WTC11 (cell line): ENCODE results near the gene RTN4. TPM values are rescaled to one million over a fixed set of nuclear protein-coding genes. Genes with fewer than 3 reads are reported as not detected.

Source experiments
- ATAC-seq: fragments of 200-7000 bp; cut with Tn5 transposase; 2 replicates; pipeline ENCODE4 v1.10.0; 2021; ENCODE audit warnings: mild to moderate bottlenecking, moderate library complexity
- CTCF ChIA-PET: fragments of 300-600 bp; sonication (Branson Sonifier 250); formaldehyde crosslinking; loops from one replicate; lab custom pipeline; 2021; ENCODE audit warnings: antibody characterized with exemption; lab: Charles Lee
- POLR2A ChIA-PET: fragments of 350-600 bp; sonication (Branson Sonifier 250); formaldehyde crosslinking; loops from one replicate; lab custom pipeline; 2021; ENCODE audit warnings: antibody characterized with exemption; lab: Charles Lee
- DNase-seq: peaks from one replicate; pipeline ENCODE4 v3.0.0; 2021; ENCODE audit warnings: low spot score
- H3K27ac Mint-ChIP-seq: 2 replicates; pipeline ENCODE4 v1.8.0; 2021; ENCODE audit warnings: mixed read lengths
- H3K27me3 Mint-ChIP-seq: 2 replicates; pipeline ENCODE4 v1.8.0; 2021; ENCODE audit warnings: low read depth, mild to moderate bottlenecking, moderate library complexity, mixed read lengths
- H3K36me3 Mint-ChIP-seq: 2 replicates; pipeline ENCODE4 v1.8.0; 2021; ENCODE audit warnings: mixed read lengths
- H3K4me1 Mint-ChIP-seq: 2 replicates; pipeline ENCODE4 v1.8.0; 2022; ENCODE audit warnings: mixed read lengths
- H3K4me3 Mint-ChIP-seq: 2 replicates; pipeline ENCODE4 v1.8.0; 2021; ENCODE audit warnings: mild to moderate bottlenecking, moderate library complexity, mixed read lengths
- H3K9me3 Mint-ChIP-seq: 2 replicates; pipeline ENCODE4 v1.8.0; 2021; ENCODE audit warnings: mixed read lengths
- CDX4 ChIP-seq: fragments of 250-450 bp; sonication (Bioruptor Pico); IDR thresholded peaks from 2 replicates; pipeline ENCODE4 v1.9.0; 2021; ENCODE audit warnings: moderate library complexity, mild to moderate bottlenecking, inconsistent platforms, borderline replicate concordance
- E2F5 ChIP-seq: sonication (generic); formaldehyde crosslinking; IDR thresholded peaks from 2 replicates; pipeline ENCODE4 v1.8.1; 2022; ENCODE audit warnings: mild to moderate bottlenecking, moderate library complexity, missing genetic modification reagents
- ERG ChIP-seq: fragments of 250-450 bp; sonication (Bioruptor Pico); IDR thresholded peaks from 2 replicates; pipeline ENCODE4 v1.8.0; 2021; ENCODE audit warnings: mild to moderate bottlenecking
- ETV6 ChIP-seq: sonication (generic); formaldehyde crosslinking; IDR thresholded peaks from 2 replicates; pipeline ENCODE4 v1.8.1; 2022; ENCODE audit warnings: mild to moderate bottlenecking, missing genetic modification reagents
- FOXP4 ChIP-seq: sonication (generic); formaldehyde crosslinking; IDR thresholded peaks from 2 replicates; pipeline ENCODE4 v1.8.0; 2022; ENCODE audit warnings: mild to moderate bottlenecking, missing genetic modification reagents
- HMGA2 ChIP-seq: fragments of 250-450 bp; sonication (Bioruptor Pico); IDR thresholded peaks from 2 replicates; pipeline ENCODE4 v1.4.0; 2021; ENCODE audit warnings: mild to moderate bottlenecking, moderate library complexity
- HMGXB4 ChIP-seq: sonication (generic); formaldehyde crosslinking; IDR thresholded peaks from 2 replicates; pipeline ENCODE4 v1.8.1; 2023; ENCODE audit warnings: mild to moderate bottlenecking, moderate library complexity, missing genetic modification reagents
- MLX ChIP-seq: sonication (generic); formaldehyde crosslinking; IDR thresholded peaks from 2 replicates; pipeline ENCODE4 v1.8.1; 2023; ENCODE audit warnings: mild to moderate bottlenecking, missing genetic modification reagents, moderate library complexity
- MXD4 ChIP-seq: fragments of 250-450 bp; sonication (Bioruptor Pico); IDR thresholded peaks from 2 replicates; pipeline ENCODE4 v1.8.0; 2021; ENCODE audit warnings: mild to moderate bottlenecking, moderate library complexity, borderline replicate concordance
- MYBL2 ChIP-seq: sonication (generic); formaldehyde crosslinking; IDR thresholded peaks from 2 replicates; pipeline ENCODE4 v1.8.1; 2023; ENCODE audit warnings: mild to moderate bottlenecking, moderate library complexity, missing genetic modification reagents
- NR3C1 ChIP-seq: sonication (generic); formaldehyde crosslinking; conservative IDR thresholded peaks from 2 replicates; pipeline ENCODE4 v1.8.1; 2023; ENCODE audit warnings: low read depth, mild to moderate bottlenecking, missing genetic modification reagents
- SMAD4 ChIP-seq: sonication (generic); formaldehyde crosslinking; IDR thresholded peaks from 2 replicates; pipeline ENCODE4 v1.8.0; 2022; ENCODE audit warnings: mild to moderate bottlenecking, missing genetic modification reagents
- SP1 ChIP-seq: sonication (generic); formaldehyde crosslinking; conservative IDR thresholded peaks from 2 replicates; pipeline ENCODE4 v1.8.1; 2022; ENCODE audit warnings: missing genetic modification reagents
- STAT6 ChIP-seq: sonication (generic); formaldehyde crosslinking; conservative IDR thresholded peaks from 2 replicates; pipeline ENCODE4 v1.8.1; 2023; ENCODE audit warnings: mild to moderate bottlenecking, low read depth, missing genetic modification reagents, moderate library complexity
- TP53 ChIP-seq: sonication (generic); formaldehyde crosslinking; IDR thresholded peaks from 2 replicates; pipeline ENCODE4 v1.8.1; 2023; ENCODE audit warnings: mild to moderate bottlenecking, missing genetic modification reagents
- USF2 ChIP-seq: sonication (generic); formaldehyde crosslinking; IDR thresholded peaks from 2 replicates; pipeline ENCODE4 v1.8.1; 2023; ENCODE audit warnings: mild to moderate bottlenecking, missing genetic modification reagents, moderate library complexity
- ZNF416 ChIP-seq: fragments of 250-450 bp; sonication (Bioruptor Pico); IDR thresholded peaks from 2 replicates; pipeline ENCODE4 v1.9.0; 2021; ENCODE audit warnings: mild to moderate bottlenecking, inconsistent platforms
- ZNF671 ChIP-seq: fragments of 250-450 bp; sonication (Bioruptor Pico); IDR thresholded peaks from 2 replicates; pipeline ENCODE4 v1.8.0; 2021; ENCODE audit warnings: mild to moderate bottlenecking
- total RNA-seq: library from RNA; stranded (reverse); gene quantifications from 3 replicates; pipeline ENCODE4 v1.2.3, GENCODE V29; 2021

The RTN4 gene
- total RNA-seq, 1 experiment from 2014 or later: 202 TPM

- POLR2A ChIA-PET: interaction anchor here (1.1 kb wide), 1 partner anchor 10 kb away, joined by 3 read pairs; no protein-coding TSS in a partner anchor
- CTCF ChIA-PET: no interaction called here
- no peak overlapping the region for H3K27ac Mint-ChIP-seq
- peaks cover 6% of the 10 kb centered on the region for H3K9me3 Mint-ChIP-seq
- H3K4me3 Mint-ChIP-seq: no peak overlapping the region
- no peaks in the 10 kb centered on the region for H3K27me3 Mint-ChIP-seq
- H3K36me3 Mint-ChIP-seq: peaks cover 4% of the 10 kb centered on the region
- H3K4me1 Mint-ChIP-seq: peaks cover 42% of the 10 kb centered on the region
- DNase-seq (no peak), ATAC-seq (no peak)
- no peak for TF ChIP-seq ETV6 (CRISPR knock-in tag)
- TF ChIP-seq ZNF671: no peak
- TF ChIP-seq FOXP4 (CRISPR knock-in tag): no peak
- TF ChIP-seq MLX (CRISPR knock-in tag): no peak
- no peak for TF ChIP-seq MYBL2 (CRISPR knock-in tag)
- TF ChIP-seq SMAD4 (CRISPR knock-in tag): no peak
- no peak for TF ChIP-seq NR3C1 (CRISPR knock-in tag)
- no peak for TF ChIP-seq HMGA2 (CRISPR knock-in tag)
- TF ChIP-seq TP53 (CRISPR knock-in tag): no peak
- no peak for TF ChIP-seq CDX4 (CRISPR knock-in tag)
- TF ChIP-seq E2F5 (CRISPR knock-in tag): no peak
- TF ChIP-seq MXD4: no peak
- no peak for TF ChIP-seq STAT6
- no peak for TF ChIP-seq ERG (CRISPR knock-in tag)
- TF ChIP-seq ZNF416 (CRISPR knock-in tag): no peak
- no peak for TF ChIP-seq HMGXB4 (CRISPR knock-in tag)
- no peak for TF ChIP-seq USF2 (CRISPR knock-in tag)
- TF ChIP-seq SP1: no peak
Observed at GRCh38 chr2:55033076-55033742, 17.0 kb downstream of the RTN4 start.
